Measurements from ENCODE around the gene SPAG16. TPM values are rescaled to one million over a fixed set of nuclear protein-coding genes. Genes with fewer than 3 reads are reported as not detected.

The SPAG16 gene
- total RNA-seq, 1 donor from 2014 or later = 14.4 TPM

DNA sequence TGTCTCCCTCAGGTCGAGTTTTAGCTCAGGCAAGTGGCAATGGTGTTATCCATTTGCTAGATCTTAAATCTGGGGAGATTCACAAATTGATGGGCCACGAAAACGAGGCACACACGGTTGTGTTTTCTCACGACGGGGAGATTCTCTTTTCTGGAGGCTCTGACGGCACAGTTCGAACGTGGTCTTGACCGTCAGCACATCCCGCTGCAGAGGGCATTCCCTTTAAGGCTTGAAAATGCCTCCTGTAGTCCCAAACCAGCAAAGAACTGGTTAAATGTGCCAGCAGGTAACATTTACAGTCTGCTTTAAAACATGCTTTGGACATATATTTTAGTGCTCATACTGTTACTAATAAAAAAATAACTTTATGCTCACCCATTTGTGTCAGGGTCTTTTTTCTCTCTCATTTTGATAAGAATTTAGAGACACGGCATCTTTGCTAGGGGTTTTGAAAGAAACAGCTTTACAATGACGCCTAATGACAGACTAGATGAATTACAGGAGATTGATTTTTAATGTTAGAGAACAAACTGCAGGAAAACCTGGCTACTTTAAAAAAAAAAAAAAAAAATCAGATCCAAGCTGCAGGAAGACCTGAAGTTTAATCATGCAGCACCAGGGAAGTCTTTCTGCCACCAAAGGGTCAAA lies 1126.0 kb downstream of the SPAG16 start:
- no peaks in the 10 kb centered on the region for H3K27me3 Mint-ChIP-seq (ENCODE audit: unreplicated experiment)
- TF ChIP-seq, protein P1, sequence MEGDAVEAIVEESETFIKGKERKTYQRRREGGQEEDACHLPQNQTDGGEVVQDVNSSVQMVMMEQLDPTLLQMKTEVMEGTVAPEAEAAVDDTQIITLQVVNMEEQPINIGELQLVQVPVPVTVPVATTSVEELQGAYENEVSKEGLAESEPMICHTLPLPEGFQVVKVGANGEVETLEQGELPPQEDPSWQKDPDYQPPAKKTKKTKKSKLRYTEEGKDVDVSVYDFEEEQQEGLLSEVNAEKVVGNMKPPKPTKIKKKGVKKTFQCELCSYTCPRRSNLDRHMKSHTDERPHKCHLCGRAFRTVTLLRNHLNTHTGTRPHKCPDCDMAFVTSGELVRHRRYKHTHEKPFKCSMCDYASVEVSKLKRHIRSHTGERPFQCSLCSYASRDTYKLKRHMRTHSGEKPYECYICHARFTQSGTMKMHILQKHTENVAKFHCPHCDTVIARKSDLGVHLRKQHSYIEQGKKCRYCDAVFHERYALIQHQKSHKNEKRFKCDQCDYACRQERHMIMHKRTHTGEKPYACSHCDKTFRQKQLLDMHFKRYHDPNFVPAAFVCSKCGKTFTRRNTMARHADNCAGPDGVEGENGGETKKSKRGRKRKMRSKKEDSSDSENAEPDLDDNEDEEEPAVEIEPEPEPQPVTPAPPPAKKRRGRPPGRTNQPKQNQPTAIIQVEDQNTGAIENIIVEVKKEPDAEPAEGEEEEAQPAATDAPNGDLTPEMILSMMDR (IDR thresholded peaks at IDR 0.05; ENCODE audit: unreplicated experiment) = no peak
- H3K9me3 Mint-ChIP-seq (ENCODE audit: unreplicated experiment) = no peaks in the 10 kb centered on the region
- H3K4me3 Mint-ChIP-seq (ENCODE audit: unreplicated experiment) = no peak overlapping the region
- no peak overlapping the region for H3K27ac Mint-ChIP-seq (ENCODE audit: unreplicated experiment)
- H3K4me1 Mint-ChIP-seq (ENCODE audit: unreplicated experiment) = no peaks in the 10 kb centered on the region
- no peaks in the 10 kb centered on the region for H3K36me3 Mint-ChIP-seq (ENCODE audit: low read depth, unreplicated experiment)
- DNase-seq (ENCODE audit: low spot score) = no peak

DNA sequence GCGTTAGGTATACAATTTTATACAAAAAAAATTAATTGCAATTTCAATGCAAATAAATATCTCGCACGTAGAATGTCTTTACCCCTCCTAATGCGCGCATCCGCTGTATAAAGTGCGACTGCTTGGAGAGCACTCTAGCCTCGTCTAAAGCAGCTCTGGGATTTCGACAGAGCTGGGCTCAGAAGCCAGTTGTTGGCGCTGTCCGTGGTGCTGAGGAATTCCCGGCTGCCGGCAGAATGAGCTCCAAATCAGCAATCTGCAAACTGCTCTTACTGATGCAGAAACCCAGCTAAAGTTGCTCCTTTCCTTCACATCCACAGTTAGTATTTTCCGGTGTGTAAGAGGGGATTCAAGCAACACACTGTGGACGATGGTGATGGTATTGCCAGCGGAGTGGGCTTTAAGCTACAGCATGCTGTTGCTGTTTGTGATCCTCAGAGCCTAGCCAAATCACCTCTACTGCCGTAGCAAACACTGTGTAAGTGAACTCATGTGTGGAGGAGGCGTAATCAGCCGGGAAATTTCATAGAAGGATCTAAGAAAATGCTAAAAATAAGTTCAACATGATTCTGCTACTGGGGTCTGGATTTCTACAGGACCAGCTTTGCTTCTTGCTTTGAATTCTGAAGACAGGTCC lies 1126.8 kb downstream of the SPAG16 start, which contains the start of gene VWC2L:
TSS of gene VWC2L (plus strand) at position 137 of the 637 bp plus-strand sequence. CDS start 3,140 bp downstream, outside the sequence.
- Mint-ChIP-seq H3K4me1 (ENCODE audit: unreplicated experiment) (no peaks in the 10 kb centered on the region), H3K9me3 (ENCODE audit: unreplicated experiment) (no peaks in the 10 kb centered on the region), H3K27me3 (ENCODE audit: unreplicated experiment) (no peaks in the 10 kb centered on the region), H3K36me3 (ENCODE audit: low read depth, unreplicated experiment) (no peaks in the 10 kb centered on the region), H3K27ac (ENCODE audit: unreplicated experiment) (no peak within 1 kb of the TSS), H3K4me3 (ENCODE audit: unreplicated experiment) (no peak within 1 kb of the TSS)
- TF ChIP-seq, protein P1 (IDR thresholded peaks at IDR 0.05; ENCODE audit: unreplicated experiment) = no peak
- peak; percentile 89 for DNase-seq (ENCODE audit: low spot score)

DNA sequence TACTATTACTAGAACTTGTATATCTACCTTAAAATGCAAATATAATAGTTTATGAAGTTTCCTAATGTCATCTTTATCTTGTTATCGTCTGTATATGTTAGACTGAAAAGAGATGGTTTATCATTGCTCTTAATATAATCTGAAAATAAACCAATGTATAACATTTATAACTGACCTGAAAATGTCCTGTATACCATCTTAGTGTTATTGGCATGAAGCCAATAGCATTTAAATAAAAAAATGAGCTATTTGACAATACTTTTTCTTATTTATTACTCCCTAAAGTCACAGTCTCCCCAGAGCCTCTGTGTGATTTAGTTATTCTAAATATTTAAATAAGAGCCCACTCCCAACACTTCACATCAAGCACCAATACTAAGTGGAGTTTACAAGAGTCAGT lies 1128.4 kb downstream of the SPAG16 start:
- no peak overlapping the region for H3K4me3 Mint-ChIP-seq (ENCODE audit: unreplicated experiment)
- TF ChIP-seq, protein P1 (IDR thresholded peaks at IDR 0.05; ENCODE audit: unreplicated experiment) = no peak
- H3K27ac Mint-ChIP-seq (ENCODE audit: unreplicated experiment) = no peak overlapping the region
- H3K27me3 Mint-ChIP-seq (ENCODE audit: unreplicated experiment) = no peaks in the 10 kb centered on the region
- no peak for DNase-seq (ENCODE audit: low spot score)
- H3K9me3 Mint-ChIP-seq (ENCODE audit: unreplicated experiment) = no peaks in the 10 kb centered on the region
- no peaks in the 10 kb centered on the region for H3K4me1 Mint-ChIP-seq (ENCODE audit: unreplicated experiment)
- H3K36me3 Mint-ChIP-seq (ENCODE audit: low read depth, unreplicated experiment) = no peaks in the 10 kb centered on the region

DNA sequence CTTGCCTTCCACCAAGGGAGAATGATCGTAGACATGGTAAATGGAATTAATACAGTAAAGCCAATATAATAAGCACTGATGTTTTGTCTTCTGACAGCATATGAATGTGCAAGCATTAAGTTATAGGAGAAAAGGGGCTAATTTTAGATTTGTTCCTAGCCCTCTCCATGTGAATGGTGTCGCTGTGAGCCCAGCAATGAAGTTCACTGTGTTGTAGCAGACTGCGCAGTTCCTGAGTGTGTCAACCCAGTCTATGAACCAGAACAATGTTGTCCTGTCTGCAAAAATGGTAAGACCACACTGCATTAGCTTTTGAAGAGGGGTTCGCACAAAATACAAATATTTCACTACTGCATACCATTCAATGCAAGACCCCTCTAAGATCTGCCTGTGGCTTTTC lies 1152.2 kb downstream of the SPAG16 start:
- DNase-seq (ENCODE audit: low spot score) = no peak
- Mint-ChIP-seq H3K4me3 (ENCODE audit: unreplicated experiment) (no peak overlapping the region), H3K9me3 (ENCODE audit: unreplicated experiment) (no peaks in the 10 kb centered on the region), H3K27me3 (ENCODE audit: unreplicated experiment) (no peaks in the 10 kb centered on the region), H3K27ac (ENCODE audit: unreplicated experiment) (no peak overlapping the region), H3K36me3 (ENCODE audit: low read depth, unreplicated experiment) (no peaks in the 10 kb centered on the region), H3K4me1 (ENCODE audit: unreplicated experiment) (peaks cover 4% of the 10 kb centered on the region)
- TF ChIP-seq, protein P1 (IDR thresholded peaks at IDR 0.05; ENCODE audit: unreplicated experiment) = no peak

Data from endothelial cell (in vitro differentiated cells).